Dedifferentiated amniotic fluid mesenchymal stem cell (primary cell): ENCODE measurements around the gene NOS1AP.
A peak's percentile ranks its signal among the peaks of the same experiment; 100 is the strongest.
"Not testable (repeated sequence)": the region's sequence is repeated elsewhere in the genome, so short reads cannot be mapped to it uniquely, and the experiment has no call there.

Experiments used
- DNase-seq: peaks from one replicate; pipeline ENCODE4 v3.0.0-alpha.2; 2016; ENCODE audit errors: extremely low spot score

NOS1AP gene

GRCh38 chr1:162335126-162335525 lies 265.6 kb downstream of the NOS1AP start:
- DNase-seq, result no peak

DNA sequence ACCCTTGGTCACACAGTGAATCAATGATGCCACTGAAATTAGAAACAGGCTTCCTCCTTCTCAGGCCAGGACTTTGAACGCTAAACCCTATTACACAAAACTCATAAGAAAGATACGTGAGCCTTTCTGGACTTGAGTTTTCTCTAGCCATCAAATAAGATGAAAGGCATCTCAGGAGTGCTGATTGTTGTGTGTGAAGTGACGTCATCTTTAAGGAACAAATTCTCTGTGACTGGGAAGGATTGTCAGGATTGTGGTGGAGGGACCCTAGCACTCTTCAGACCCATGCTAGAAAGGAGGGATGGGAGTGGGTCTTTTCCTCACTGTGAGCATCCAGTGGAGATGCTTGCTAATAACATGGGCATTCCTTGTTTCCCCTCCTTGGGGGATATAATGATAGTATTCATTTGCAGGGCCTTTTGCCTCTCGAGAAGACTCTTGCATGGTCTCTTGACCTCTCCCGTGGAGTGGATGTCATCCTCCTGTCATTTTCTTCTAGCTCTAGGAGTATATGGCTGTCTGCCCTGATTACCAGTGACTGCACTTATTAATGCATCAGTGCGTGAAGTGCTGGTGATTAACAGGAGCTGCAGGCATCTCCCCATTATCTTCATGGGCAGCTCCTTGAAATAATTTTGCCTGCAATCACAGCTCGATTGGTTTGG lies 267.3 kb downstream of the NOS1AP start:
- no peak for DNase-seq

- no peak for DNase-seq
Measured at GRCh38 chr1:162342452-162342983, 273.0 kb downstream of the NOS1AP start.

DNA sequence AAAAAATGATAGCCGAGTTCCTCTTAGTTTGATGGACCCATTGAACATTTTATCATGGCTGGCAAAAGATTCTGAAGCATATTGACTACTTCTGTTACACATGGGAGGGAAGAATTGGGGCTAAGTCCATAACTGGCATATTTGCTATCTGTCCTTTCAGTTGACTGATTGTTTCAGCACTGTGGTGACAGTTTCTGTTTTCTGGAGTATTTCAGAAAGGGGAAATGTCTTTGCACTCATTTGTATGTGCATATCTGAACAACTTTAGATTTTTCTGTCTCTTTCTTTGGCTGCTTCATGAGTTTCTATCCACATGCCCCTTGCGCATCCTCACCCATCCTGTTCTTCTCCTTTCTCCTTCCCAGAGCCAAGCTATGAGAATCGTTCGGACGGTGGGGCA lies 274.0 kb downstream of the NOS1AP start:
- no peak for DNase-seq

GRCh38 chr1:162347281-162347680 lies 277.8 kb downstream of the NOS1AP start:
- DNase-seq, result no peak

- DNase-seq, result peak; percentile 27
Measured at GRCh38 chr1:162349635-162350330, 280.3 kb downstream of the NOS1AP start.

GRCh38 chr1:162351246-162351842 lies 281.9 kb downstream of the NOS1AP start:
- DNase-seq, result no peak

- DNase-seq, result not testable (repeated sequence)
Measured at GRCh38 chr1:162351874-162352273, 282.4 kb downstream of the NOS1AP start.

DNA sequence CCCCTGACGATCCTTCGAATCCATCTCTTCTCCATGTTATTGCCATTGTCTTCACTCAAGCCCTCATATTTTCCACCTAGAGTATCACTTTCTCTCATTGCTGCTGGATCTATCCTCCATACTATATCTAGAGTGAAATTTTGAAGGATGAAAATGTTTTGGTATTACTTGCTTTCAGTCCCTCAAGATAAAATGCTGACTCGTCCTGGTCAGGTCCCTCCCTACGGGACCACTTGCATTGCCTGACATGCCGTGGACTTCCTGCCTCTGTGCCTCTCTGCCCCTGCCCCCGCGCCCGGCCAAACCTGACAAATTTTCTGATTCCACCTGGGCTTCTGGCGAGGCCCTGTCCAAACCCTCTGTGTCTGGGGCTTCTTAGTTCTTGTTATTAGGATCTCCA lies 283.6 kb downstream of the NOS1AP start:
- no peak for DNase-seq

- DNase-seq, result no peak
Measured at GRCh38 chr1:162353702-162354101, 284.2 kb downstream of the NOS1AP start.

DNA sequence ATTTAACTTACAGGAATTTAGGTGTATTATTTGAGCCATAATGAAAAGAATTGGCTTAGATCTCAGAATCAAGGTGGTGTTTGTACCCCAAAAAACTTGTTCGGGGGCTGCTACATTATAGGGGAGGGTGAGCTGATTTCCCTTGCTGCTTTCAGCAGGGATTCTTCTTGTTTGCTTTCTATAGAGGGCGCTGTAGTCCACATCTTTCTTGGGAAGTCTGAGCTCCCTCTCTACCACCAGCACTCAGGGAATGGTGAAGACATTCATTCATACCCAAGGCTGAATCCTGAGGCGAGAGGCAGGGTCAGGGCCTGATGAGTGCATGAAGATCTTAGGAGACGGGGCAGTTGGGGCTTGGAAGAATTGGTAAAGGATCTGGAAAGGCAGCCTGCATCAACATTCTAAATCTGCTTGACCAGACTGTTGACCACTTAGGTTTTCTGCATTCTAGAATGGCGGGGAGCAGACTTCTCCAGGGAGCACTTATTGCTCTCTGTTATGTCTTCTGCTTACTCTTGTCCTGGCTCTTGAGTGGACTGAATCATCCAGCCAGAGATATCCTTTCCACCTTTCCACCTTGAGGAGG lies 288.3 kb downstream of the NOS1AP start:
- no peak for DNase-seq

DNA sequence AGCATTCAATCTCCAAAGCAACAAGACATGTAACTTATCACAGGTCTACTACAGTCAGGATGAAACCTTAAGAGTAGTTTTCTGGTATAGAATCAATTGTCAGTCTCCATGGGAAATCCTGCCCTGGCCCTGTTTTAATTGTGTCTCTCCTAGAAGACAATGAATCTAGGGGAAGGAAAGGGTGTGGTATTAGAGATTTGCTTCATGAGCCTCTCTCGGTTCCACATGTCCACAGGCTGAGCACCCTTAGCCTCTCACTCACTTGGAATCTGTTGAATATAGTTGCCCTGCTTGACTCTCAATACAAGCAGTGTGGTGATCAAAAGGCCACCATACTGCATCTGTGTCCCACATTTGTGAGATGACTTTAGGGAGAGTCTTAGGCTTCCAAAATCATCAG lies 289.4 kb downstream of the NOS1AP start:
- no peak for DNase-seq

GRCh38 chr1:162359523-162360236 lies 290.2 kb downstream of the NOS1AP start:
- DNase-seq, result no peak

DNA sequence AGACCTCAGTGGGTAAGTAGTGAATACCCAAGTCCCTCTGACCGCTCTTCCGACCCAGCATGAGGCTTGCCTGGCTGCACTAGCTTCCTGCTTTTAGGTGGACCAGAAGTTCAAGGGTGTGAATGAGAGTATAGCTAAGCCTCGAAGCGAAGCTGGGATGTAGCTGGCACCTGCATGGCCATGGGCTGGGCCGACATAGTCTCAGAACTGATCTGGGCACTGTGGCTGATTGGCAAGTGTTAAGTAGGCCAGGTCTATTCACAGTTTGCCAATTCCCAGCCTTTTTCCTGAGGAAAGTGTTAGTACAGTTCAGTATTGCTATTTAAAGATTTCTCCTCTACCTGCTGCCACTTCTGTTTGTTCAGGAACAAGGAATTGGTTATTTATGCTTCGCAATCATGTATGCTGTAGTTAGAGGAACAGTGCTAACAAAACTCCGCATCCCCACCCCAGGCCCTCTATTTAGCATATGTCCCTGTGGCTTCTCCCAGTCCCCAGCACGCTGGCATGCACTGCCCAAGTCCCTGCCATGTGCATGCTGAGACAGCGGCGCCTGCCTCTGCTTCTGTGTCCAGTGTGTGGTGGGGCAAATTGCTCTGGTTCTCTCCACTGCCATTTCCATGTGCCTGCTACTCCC lies 290.9 kb downstream of the NOS1AP start:
- DNase-seq, result no peak

DNA sequence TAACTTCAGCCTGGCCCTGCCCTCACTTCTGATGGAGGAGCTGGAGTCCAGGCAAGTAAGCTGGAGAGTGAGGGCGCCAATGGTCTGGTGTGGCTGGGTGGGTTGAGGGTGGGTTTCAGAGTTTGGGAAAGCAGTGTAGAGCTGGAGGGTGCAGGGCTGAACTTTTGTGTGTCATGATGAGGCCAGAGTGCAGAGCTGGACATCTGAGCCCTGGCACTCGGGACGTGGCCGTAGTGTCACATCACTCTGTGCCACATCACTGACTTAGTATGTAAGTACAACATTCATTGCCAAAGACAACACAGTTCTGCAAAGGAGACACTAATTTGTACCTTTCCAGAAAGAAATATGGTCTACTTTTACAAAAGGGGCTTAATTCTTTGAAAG lies 291.4 kb downstream of the NOS1AP start:
- DNase-seq, result no peak

DNA sequence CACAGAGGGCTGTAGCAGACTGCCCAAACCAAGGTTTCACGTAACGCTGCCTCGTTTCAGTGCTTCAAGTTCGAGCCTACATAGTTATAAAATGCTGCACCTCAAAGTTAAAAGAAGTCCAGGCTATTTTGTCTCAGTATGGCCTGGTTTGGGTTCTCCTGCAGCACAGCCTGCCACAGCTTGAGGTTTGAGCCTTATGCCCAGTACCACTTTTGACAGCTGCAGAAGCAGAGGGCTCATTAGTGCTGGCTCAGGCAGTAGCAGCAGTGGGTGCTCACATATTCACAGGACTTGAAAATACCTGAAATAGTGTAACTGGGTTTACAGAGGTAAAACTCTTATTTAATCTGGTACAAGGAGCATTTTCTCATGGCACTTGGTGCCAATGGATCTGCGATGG lies 291.9 kb downstream of the NOS1AP start:
- no peak for DNase-seq

GRCh38 chr1:162363823-162364222 lies 294.3 kb downstream of the NOS1AP start:
- DNase-seq, result no peak

DNA sequence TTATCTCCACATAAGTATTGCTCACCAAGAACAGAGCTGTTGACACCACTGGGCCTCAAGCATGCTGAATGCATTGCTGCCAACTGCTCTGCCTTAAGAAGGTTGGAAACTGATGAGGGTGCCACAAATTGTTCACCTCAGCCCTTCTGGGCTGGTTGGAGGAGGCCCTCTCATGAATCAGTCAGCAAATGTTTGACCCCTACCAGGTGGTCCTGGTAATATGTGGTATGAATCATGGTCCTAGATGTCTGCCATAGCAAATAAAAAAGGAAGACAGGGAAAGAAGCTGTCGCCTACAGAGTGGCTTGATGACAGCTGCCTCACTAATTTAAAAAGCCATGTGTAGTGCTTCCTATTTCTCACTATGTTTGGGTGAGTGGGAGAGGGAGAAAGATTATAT lies 295.0 kb downstream of the NOS1AP start:
- DNase-seq, result no peak

- no peak for DNase-seq
Measured at GRCh38 chr1:162365284-162366020, 296.0 kb downstream of the NOS1AP start.

GRCh38 chr1:162366149-162366548 lies 296.7 kb downstream of the NOS1AP start:
- no peak for DNase-seq

- no peak for DNase-seq
Measured at GRCh38 chr1:162366671-162367070, 297.2 kb downstream of the NOS1AP start.
